Smooth muscle cell (in vitro differentiated cells): ENCODE results near the gene BBIP1. TPM values are rescaled to one million over a fixed set of nuclear protein-coding genes. Genes with fewer than 3 reads are reported as not detected.
A peak's percentile ranks its signal among the peaks of the same experiment; 100 is the strongest.

Experiments
- DNase-seq: peaks from one replicate; lab custom pipeline; 2025; ENCODE audit not compliant: unreplicated experiment; lab: John Stamatoyannopoulos, UW
- H2AFZ ChIP-seq: fragments of 200-600 bp; sonication (generic); 2 replicates; pipeline ENCODE4 v1.6.0; 2016; ENCODE audit warnings: antibody characterized with exemption, low read depth, mild to moderate bottlenecking
- H3F3A ChIP-seq: fragments of 200-600 bp; sonication (generic); 2 replicates; pipeline ENCODE4 v1.6.0; 2017; ENCODE audit warnings: antibody characterized with exemption, low read depth
- H3K27ac ChIP-seq: fragments of 200-600 bp; sonication (generic); 2 replicates; pipeline ENCODE4 v1.5.1; 2016; ENCODE audit warnings: low read depth, mild to moderate bottlenecking
- H3K27me3 ChIP-seq: fragments of 200-600 bp; sonication (generic); 2 replicates; pipeline ENCODE4 v1.6.1; 2016; ENCODE audit warnings: low read depth, mild to moderate bottlenecking
- H3K36me3 ChIP-seq: fragments of 200-600 bp; sonication (generic); 2 replicates; pipeline ENCODE4 v1.5.1; 2016; ENCODE audit warnings: low read depth
- H3K4me1 ChIP-seq: fragments of 200-600 bp; sonication (generic); 2 replicates; pipeline ENCODE4 v1.5.1; 2016; ENCODE audit warnings: low read depth
- H3K4me2 ChIP-seq: fragments of 200-600 bp; sonication (generic); 2 replicates; pipeline ENCODE4 v1.6.0; 2016; ENCODE audit warnings: mild to moderate bottlenecking
- H3K4me3 ChIP-seq: fragments of 200-600 bp; sonication (generic); 2 replicates; pipeline ENCODE4 v1.5.1; 2016; ENCODE audit warnings: mild to moderate bottlenecking
- H3K79me2 ChIP-seq: fragments of 200-600 bp; sonication (generic); 2 replicates; pipeline ENCODE4 v1.6.0; 2016; ENCODE audit warnings: low read depth, mild to moderate bottlenecking
- H3K9ac ChIP-seq: fragments of 200-600 bp; sonication (generic); 2 replicates; pipeline ENCODE4 v1.6.0; 2016; ENCODE audit warnings: low read depth
- H3K9me3 ChIP-seq: fragments of 200-600 bp; sonication (generic); replicated peaks from 2 replicates; pipeline ENCODE4 v1.5.1; 2016; ENCODE audit warnings: low read depth
- H4K20me1 ChIP-seq: fragments of 200-600 bp; sonication (generic); 2 replicates; pipeline ENCODE4 v1.6.0; 2016; ENCODE audit warnings: low read depth
- WGBS: methylation state at CpG from one replicate; pipeline ENCODE4 v1.1.7; 2016; ENCODE audit warnings: low lambda C conversion rate; 5-methylcytosine and 5-hydroxymethylcytosine counted together
- polyA plus RNA-seq: library from polyadenylated mRNA; unstranded; fragments of >200 nt; fragmentation: Nextera tagmentation; extraction: Ambion mirVana; gene quantifications from 2 replicates; pipeline ENCODE4 v1.2.1, GENCODE V29; 2016
- total RNA-seq: library from RNA; depleted of rRNA; stranded (reverse); fragments of >200 nt; gene quantifications from 2 replicates; pipeline ENCODE4 v1.2.3, GENCODE V29; 2014
- TF ChIP-seq, protein P1 (sequence below): fragments of 200-600 bp; sonication (generic); IDR thresholded peaks from 2 replicates; pipeline ENCODE4 v1.5.1; 2017; ENCODE audit warnings: borderline replicate concordance, mild to moderate bottlenecking, antibody characterized with exemption; ENCODE audit not compliant: insufficient read depth, poor library complexity, severe bottlenecking

The BBIP1 gene
- total and polyA plus RNA-seq, 2 experiments from 2014 or later: 17.8 to 22.3 TPM

DNA sequence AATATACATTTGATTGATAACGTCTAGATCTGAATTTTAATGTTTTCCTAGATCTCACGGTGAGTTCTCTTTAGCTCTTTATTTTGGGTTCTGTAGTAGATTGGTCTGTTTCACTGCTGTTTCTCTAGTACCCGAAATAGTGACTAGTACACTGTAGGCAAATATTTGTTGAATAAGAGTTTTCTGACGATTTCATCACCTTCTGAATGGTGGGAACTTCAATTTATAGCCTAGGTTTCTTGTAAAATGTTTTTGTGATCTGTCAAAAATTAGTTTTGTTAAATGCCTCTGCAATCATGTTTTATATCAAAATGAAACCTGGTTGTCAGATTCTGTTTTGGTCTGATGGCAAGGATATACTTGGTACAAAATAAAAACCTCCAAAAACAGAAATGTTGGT, 37.1 kb downstream of the BBIP1 start:
- TF ChIP-seq, protein P1, sequence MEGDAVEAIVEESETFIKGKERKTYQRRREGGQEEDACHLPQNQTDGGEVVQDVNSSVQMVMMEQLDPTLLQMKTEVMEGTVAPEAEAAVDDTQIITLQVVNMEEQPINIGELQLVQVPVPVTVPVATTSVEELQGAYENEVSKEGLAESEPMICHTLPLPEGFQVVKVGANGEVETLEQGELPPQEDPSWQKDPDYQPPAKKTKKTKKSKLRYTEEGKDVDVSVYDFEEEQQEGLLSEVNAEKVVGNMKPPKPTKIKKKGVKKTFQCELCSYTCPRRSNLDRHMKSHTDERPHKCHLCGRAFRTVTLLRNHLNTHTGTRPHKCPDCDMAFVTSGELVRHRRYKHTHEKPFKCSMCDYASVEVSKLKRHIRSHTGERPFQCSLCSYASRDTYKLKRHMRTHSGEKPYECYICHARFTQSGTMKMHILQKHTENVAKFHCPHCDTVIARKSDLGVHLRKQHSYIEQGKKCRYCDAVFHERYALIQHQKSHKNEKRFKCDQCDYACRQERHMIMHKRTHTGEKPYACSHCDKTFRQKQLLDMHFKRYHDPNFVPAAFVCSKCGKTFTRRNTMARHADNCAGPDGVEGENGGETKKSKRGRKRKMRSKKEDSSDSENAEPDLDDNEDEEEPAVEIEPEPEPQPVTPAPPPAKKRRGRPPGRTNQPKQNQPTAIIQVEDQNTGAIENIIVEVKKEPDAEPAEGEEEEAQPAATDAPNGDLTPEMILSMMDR: no peak
- whole genome bisulfite sequencing: 93% methylated on average over 4 of the region's 4 CpGs
- Histone ChIP-seq H3K9ac (no peak overlapping the region), H3K4me2 (no peak overlapping the region), H3K27me3 (no peaks in the 10 kb centered on the region), H3K4me1 (no peaks in the 10 kb centered on the region), H2AFZ (no peak overlapping the region), H3K79me2 (peaks cover 19% of the 10 kb centered on the region), H3K9me3 (no peaks in the 10 kb centered on the region), H4K20me1 (peaks cover 37% of the 10 kb centered on the region), H3F3A (no peaks in the 10 kb centered on the region), H3K4me3 (no peak overlapping the region), H3K27ac (no peak overlapping the region), H3K36me3 (peaks cover 9% of the 10 kb centered on the region)
- DNase-seq: no peak

DNA sequence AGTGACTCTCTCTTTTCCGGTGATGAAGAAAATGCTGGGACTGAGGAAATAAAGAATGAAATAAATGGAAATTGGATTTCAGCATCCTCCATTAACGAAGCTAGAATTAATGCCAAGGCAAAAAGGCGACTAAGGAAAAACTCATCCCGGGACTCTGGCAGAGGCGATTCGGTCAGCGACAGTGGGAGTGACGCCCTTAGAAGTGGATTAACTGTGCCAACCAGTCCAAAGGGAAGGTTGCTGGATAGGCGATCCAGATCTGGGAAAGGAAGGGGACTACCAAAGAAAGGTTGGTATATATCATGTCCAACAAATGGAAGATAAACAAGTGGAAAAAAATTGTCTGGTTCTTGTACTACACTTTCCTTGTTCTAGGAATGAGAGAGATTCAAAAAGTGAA, 37.7 kb downstream of the BBIP1 start:
- DNase-seq: no peak
- peaks cover 9% of the 10 kb centered on the region for H3K36me3 ChIP-seq
- H3K27ac ChIP-seq: no peak overlapping the region
- 97% methylated on average over 9 of the region's 9 CpGs for WGBS
- no peak overlapping the region for H3K4me3 ChIP-seq
- H2AFZ ChIP-seq: no peak overlapping the region
- peaks cover 38% of the 10 kb centered on the region for H4K20me1 ChIP-seq
- H3K9ac ChIP-seq: no peak overlapping the region
- H3K4me2 ChIP-seq: no peak overlapping the region
- TF ChIP-seq, protein P1: no peak
- no peaks in the 10 kb centered on the region for H3K4me1 ChIP-seq
- peaks cover 25% of the 10 kb centered on the region for H3K79me2 ChIP-seq
- no peaks in the 10 kb centered on the region for H3F3A ChIP-seq
- H3K9me3 ChIP-seq: no peaks in the 10 kb centered on the region
- H3K27me3 ChIP-seq: no peaks in the 10 kb centered on the region

DNA sequence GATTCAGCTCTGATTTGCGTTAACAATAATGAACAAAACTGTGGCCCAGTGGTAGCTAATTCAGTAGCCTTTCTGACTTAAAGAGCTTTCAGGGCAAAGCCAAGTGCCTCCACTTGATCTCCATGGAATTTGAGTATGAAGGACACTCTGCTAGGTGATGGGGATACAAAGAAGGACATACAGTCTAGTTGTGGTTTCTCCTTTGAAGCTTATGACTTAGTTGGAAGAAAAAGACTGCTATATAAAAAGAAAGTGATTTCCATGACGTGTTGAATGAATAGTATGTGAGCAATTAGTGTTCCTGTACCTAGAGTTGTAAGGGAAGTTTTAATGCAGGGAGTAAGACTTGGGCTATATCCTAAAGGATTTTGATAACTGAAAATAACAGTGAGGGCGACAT, 39.0 kb downstream of the BBIP1 start:
- TF ChIP-seq, protein P1: no peak
- Histone ChIP-seq H2AFZ (no peak overlapping the region), H3K27ac (no peak overlapping the region)

DNA sequence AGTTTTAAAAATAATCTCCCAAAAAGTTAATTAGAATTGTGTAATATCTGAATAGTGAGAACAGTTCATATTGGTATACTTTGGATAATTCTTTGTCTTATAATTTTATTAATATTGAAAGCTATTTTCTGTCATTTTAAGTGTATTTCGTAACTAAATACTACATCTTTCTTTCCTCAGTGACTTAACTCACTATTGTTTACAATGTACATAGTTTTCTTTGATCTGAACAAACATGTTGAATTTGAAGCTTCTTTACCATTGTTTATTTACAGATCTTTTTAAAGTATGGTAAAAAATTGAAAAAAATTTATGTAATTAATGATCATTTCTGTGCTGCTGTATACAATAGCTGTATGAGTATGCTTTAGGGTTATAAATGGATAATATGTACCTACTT, 42.2 kb downstream of the BBIP1 start:
- Histone ChIP-seq H3K4me2 (no peak overlapping the region), H3F3A (no peaks in the 10 kb centered on the region), H3K79me2 (peaks cover 62% of the 10 kb centered on the region), H3K4me1 (peaks cover 20% of the 10 kb centered on the region), H3K27ac (no peak overlapping the region), H3K36me3 (no peaks in the 10 kb centered on the region), H3K4me3 (peak overlapping the region; percentile 79), H3K9me3 (no peaks in the 10 kb centered on the region), H3K9ac (no peak overlapping the region), H2AFZ (no peak overlapping the region), H3K27me3 (no peaks in the 10 kb centered on the region), H4K20me1 (peaks cover 67% of the 10 kb centered on the region)
- TF ChIP-seq, protein P1: no peak
- WGBS: 96% methylated on average over 1 of the region's 1 CpG
- DNase-seq: no peak

More for the DNA sequence above, 39.0 kb downstream of the BBIP1 start:
- Histone ChIP-seq H3K4me1 (peaks cover 3% of the 10 kb centered on the region), H3K79me2 (peaks cover 38% of the 10 kb centered on the region), H3K4me3 (no peak overlapping the region), H3K9me3 (no peaks in the 10 kb centered on the region), H3K27me3 (no peaks in the 10 kb centered on the region), H3K36me3 (peaks cover 7% of the 10 kb centered on the region), H3F3A (no peaks in the 10 kb centered on the region), H3K4me2 (no peak overlapping the region), H3K9ac (no peak overlapping the region), H4K20me1 (peaks cover 47% of the 10 kb centered on the region)
- DNase-seq: no peak
- WGBS: 86% methylated on average over 3 of the region's 3 CpGs
